ENCODE results near the gene TDRD3. TPM values are rescaled to one million over a fixed set of nuclear protein-coding genes. Genes with fewer than 3 reads are reported as not detected.

The TDRD3 gene
- total RNA-seq, 1 donor from 2014 or later, result 46.6 TPM

DNA sequence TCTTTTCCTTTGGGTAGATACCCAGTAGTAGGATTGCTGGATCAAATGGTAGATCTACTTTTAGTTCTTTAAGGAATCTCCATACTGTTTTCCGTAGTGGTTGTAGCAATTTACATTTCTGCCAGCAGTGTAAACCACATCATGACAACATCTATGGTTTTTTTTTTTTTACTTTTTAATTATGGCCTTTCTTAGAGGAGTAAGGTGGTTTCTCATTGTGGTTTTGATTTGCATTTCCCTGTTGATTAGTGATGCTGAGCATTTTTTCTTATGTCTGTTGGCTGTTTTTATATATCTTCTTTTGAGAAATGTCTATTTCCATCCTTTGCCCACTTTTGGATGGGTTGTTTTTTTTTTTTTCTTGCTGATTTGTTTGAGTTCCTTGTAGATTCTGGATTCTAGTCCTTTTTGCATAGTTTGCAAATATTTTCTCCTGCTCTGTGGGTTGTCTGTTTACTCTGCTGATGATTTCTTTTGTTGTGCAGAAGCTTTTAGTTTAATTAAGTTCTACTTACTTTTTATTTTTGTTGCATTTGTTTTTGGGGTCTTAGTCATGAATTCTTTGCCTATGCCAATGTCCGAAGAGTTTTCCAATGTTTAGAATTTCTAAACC is 38.8 kb downstream of the TDRD3 start:
- H3K4me1 ChIP-seq, result no peaks in the 10 kb centered on the region
- H3K9me3 ChIP-seq (replicated peaks), result peaks cover 8% of the 10 kb centered on the region
- no peak for DNase-seq
- intact Hi-C loops (cut with micrococcal nuclease), result no loop called here
- no peaks in the 10 kb centered on the region for H3K27me3 ChIP-seq (ENCODE audit: low read depth)
- H3K27ac ChIP-seq (replicated peaks), result no peak overlapping the region
- no peak overlapping the region for H3K4me3 ChIP-seq
- no peaks in the 10 kb centered on the region for H3K36me3 ChIP-seq
- TF ChIP-seq, protein P1, sequence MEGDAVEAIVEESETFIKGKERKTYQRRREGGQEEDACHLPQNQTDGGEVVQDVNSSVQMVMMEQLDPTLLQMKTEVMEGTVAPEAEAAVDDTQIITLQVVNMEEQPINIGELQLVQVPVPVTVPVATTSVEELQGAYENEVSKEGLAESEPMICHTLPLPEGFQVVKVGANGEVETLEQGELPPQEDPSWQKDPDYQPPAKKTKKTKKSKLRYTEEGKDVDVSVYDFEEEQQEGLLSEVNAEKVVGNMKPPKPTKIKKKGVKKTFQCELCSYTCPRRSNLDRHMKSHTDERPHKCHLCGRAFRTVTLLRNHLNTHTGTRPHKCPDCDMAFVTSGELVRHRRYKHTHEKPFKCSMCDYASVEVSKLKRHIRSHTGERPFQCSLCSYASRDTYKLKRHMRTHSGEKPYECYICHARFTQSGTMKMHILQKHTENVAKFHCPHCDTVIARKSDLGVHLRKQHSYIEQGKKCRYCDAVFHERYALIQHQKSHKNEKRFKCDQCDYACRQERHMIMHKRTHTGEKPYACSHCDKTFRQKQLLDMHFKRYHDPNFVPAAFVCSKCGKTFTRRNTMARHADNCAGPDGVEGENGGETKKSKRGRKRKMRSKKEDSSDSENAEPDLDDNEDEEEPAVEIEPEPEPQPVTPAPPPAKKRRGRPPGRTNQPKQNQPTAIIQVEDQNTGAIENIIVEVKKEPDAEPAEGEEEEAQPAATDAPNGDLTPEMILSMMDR (IDR thresholded peaks at IDR 0.05; ENCODE audit: borderline replicate concordance), result no peak

DNA sequence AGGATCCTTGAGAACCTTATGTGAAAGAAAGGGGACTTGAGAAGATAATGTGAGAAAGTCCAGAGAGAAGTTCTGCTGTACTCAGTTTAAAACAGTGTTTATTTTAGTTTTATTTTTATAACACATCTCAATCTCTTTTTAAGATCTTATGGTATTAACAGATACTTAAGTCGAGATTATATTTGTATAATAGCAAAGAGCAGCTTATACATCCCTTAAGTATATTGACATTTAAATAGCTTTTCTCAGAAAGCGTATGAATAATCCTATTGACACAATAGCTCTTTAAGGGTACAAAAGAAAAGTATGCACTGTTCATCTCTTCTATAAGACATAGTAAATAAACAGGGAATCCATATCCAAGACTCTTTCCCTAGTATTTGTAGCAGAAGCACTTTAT is 42.2 kb downstream of the TDRD3 start:
- Histone ChIP-seq H3K36me3 (no peaks in the 10 kb centered on the region), H3K4me1 (no peaks in the 10 kb centered on the region), H3K27ac (replicated peaks) (no peak overlapping the region), H3K27me3 (ENCODE audit: low read depth) (no peaks in the 10 kb centered on the region), H3K4me3 (no peak overlapping the region), H3K9me3 (replicated peaks) (peaks cover 8% of the 10 kb centered on the region)
- intact Hi-C loops (cut with micrococcal nuclease), result no loop called here
- DNase-seq, result no peak
- TF ChIP-seq, protein P1 (IDR thresholded peaks at IDR 0.05; ENCODE audit: borderline replicate concordance), result no peak

DNA sequence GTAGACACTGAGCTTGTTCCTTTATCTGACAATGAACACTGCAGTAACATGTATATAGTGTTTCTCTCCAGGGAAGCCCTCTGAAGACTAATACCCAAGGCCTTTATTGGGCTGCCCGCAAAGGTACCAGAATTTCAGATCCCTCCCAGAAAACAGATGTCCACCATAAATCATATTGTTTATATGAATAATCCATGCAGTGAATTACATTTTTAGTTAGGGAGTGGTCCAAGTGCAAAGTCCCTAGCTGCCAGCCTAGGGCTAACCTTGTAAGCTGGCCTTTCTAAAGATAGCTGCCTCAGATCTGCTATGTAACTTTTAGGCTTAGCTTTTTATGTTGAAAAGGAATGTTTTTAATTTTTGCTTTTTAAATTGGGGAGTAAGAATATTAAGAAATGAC is 44.7 kb downstream of the TDRD3 start:
- no peak overlapping the region for H3K4me3 ChIP-seq
- no peak for DNase-seq
- no peaks in the 10 kb centered on the region for H3K9me3 ChIP-seq (replicated peaks)
- no peaks in the 10 kb centered on the region for H3K27me3 ChIP-seq (ENCODE audit: low read depth)
- TF ChIP-seq, protein P1 (IDR thresholded peaks at IDR 0.05; ENCODE audit: borderline replicate concordance), result no peak
- intact Hi-C loops (cut with micrococcal nuclease), result no loop called here
- no peaks in the 10 kb centered on the region for H3K36me3 ChIP-seq
- H3K4me1 ChIP-seq, result peaks cover 4% of the 10 kb centered on the region
- no peak overlapping the region for H3K27ac ChIP-seq (replicated peaks)

DNA sequence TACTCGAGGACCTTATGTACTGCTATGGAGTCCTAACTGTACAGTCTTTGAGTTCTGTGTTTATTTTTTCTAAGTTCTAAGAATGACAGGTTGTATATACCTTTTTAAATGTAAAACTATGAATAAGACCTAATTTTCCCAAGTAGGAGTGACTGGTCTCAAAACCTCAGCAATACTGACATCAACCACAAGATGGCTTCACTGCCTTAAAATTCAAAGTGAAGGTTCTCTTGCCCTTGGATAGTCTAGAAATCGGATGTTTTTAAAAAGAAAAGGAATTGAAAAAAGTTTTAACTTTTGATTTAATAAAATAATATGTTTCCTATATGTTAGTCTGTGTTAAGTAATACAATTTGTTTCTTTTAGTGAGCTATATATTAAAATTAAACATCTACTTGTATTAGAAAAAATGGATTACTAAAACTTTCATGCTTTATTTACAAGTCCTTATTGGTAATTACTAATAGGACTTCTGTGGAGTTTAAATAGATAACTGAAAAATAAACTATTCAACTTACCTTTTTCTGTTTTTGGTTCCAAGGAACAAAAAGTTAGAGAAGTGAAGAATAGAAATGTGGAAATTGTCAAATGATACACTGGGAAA is 52.0 kb downstream of the TDRD3 start:
- TF ChIP-seq, protein P1 (IDR thresholded peaks at IDR 0.05; ENCODE audit: borderline replicate concordance), result peak; percentile 83
- Histone ChIP-seq H3K36me3 (no peaks in the 10 kb centered on the region), H3K4me3 (no peak overlapping the region), H3K4me1 (peaks cover 4% of the 10 kb centered on the region), H3K27ac (replicated peaks) (no peak overlapping the region), H3K27me3 (ENCODE audit: low read depth) (no peaks in the 10 kb centered on the region), H3K9me3 (replicated peaks) (no peaks in the 10 kb centered on the region)
- intact Hi-C loops (cut with micrococcal nuclease), result no loop called here
- no peak for DNase-seq

- Histone ChIP-seq H3K4me3 (no peak overlapping the region), H3K4me1 (no peaks in the 10 kb centered on the region), H3K27me3 (ENCODE audit: low read depth) (no peaks in the 10 kb centered on the region), H3K9me3 (replicated peaks) (no peaks in the 10 kb centered on the region), H3K36me3 (no peaks in the 10 kb centered on the region), H3K27ac (replicated peaks) (no peak overlapping the region)
- no peak for DNase-seq
- intact Hi-C loops (cut with micrococcal nuclease), result no loop called here
- TF ChIP-seq, protein P1 (IDR thresholded peaks at IDR 0.05; ENCODE audit: borderline replicate concordance), result no peak
Measured at GRCh38 chr13:60453490-60453889, 56.5 kb downstream of the TDRD3 start.
